ENCODE data around the gene HNRNPM.
"Not testable (repeated sequence)": the region's sequence is repeated elsewhere in the genome, so short reads cannot be mapped to it uniquely, and the experiment has no call there.

HNRNPM gene

GRCh38 chr19:8398311-8398771 lies 46.4 kb upstream of the HNRNPM start:
- no peak for DNase-seq (ENCODE audit: low read depth)
- no peak overlapping the region for H3K4me3 ChIP-seq (ENCODE audit: low read depth, low read length)
- in situ Hi-C loops (cut with HindIII; ENCODE audit: low sequenced_read_pairs) = no loop called here
- TF ChIP-seq CTCF (IDR thresholded peaks at IDR 0.05; ENCODE audit: low read depth, low read length, missing control alignments) = no peak

- no peak for TF ChIP-seq CTCF (IDR thresholded peaks at IDR 0.05; ENCODE audit: low read depth, low read length, missing control alignments)
- no peak overlapping the region for H3K4me3 ChIP-seq (ENCODE audit: low read depth, low read length)
- in situ Hi-C loops (cut with HindIII; ENCODE audit: low sequenced_read_pairs) = no loop called here
- DNase-seq (ENCODE audit: low read depth) = no peak
Measured at GRCh38 chr19:8399681-8400188, 45.0 kb upstream of the HNRNPM start.

- TF ChIP-seq CTCF (IDR thresholded peaks at IDR 0.05; ENCODE audit: low read depth, low read length, missing control alignments) = no peak
- no peak overlapping the region for H3K4me3 ChIP-seq (ENCODE audit: low read depth, low read length)
- in situ Hi-C loops (cut with HindIII; ENCODE audit: low sequenced_read_pairs) = no loop called here
- DNase-seq (ENCODE audit: low read depth) = no peak
Measured at GRCh38 chr19:8401981-8402411, 42.8 kb upstream of the HNRNPM start.

GRCh38 chr19:8403098-8403819 lies 41.5 kb upstream of the HNRNPM start:
- no peak for TF ChIP-seq CTCF (IDR thresholded peaks at IDR 0.05; ENCODE audit: low read depth, low read length, missing control alignments)
- H3K4me3 ChIP-seq (ENCODE audit: low read depth, low read length) = no peak overlapping the region
- in situ Hi-C loops (cut with HindIII; ENCODE audit: low sequenced_read_pairs) = no loop called here
- no peak for DNase-seq (ENCODE audit: low read depth)

- in situ Hi-C loops (cut with HindIII; ENCODE audit: low sequenced_read_pairs) = no loop called here
- TF ChIP-seq CTCF (IDR thresholded peaks at IDR 0.05; ENCODE audit: low read depth, low read length, missing control alignments) = no peak
- no peak for DNase-seq (ENCODE audit: low read depth)
- H3K4me3 ChIP-seq (ENCODE audit: low read depth, low read length) = no peak overlapping the region
Measured at GRCh38 chr19:8403820-8404109, 41.0 kb upstream of the HNRNPM start.

- no peak overlapping the region for H3K4me3 ChIP-seq (ENCODE audit: low read depth, low read length)
- TF ChIP-seq CTCF (IDR thresholded peaks at IDR 0.05; ENCODE audit: low read depth, low read length, missing control alignments) = no peak
- DNase-seq (ENCODE audit: low read depth) = no peak
- in situ Hi-C loops (cut with HindIII; ENCODE audit: low sequenced_read_pairs) = no loop called here
Measured at GRCh38 chr19:8404391-8405151, 40.2 kb upstream of the HNRNPM start.

GRCh38 chr19:8410718-8411117 lies 34.1 kb upstream of the HNRNPM start:
- DNase-seq (ENCODE audit: low read depth); in situ Hi-C loops (cut with HindIII; ENCODE audit: low sequenced_read_pairs); H3K4me3 ChIP-seq (ENCODE audit: low read depth, low read length): not testable (repeated sequence)
